Measurements from ENCODE around the gene RFX2. TPM values are rescaled to one million over a fixed set of nuclear protein-coding genes. Genes with fewer than 3 reads are reported as not detected.

Gene RFX2
- total RNA-seq, 1 experiment from 2014 or later: 13.7 TPM

GRCh38 chr19:6105444-6105843 lies 4.9 kb downstream of the RFX2 start:
- CTCF ChIA-PET: interaction anchor here (0.8 kb wide), 1 partner anchor 21 kb away, joined by 3 read pairs; no protein-coding TSS in a partner anchor
- no peak for TF ChIP-seq CTCF (IDR thresholded peaks at IDR 0.05; ENCODE audit: unreplicated experiment)
- Mint-ChIP-seq H3K27me3 (ENCODE audit: unreplicated experiment) (no peaks in the 10 kb centered on the region), H3K36me3 (ENCODE audit: insufficient read depth, unreplicated experiment) (peaks cover 19% of the 10 kb centered on the region), H3K27ac (ENCODE audit: unreplicated experiment) (no peak overlapping the region), H3K4me1 (ENCODE audit: low read depth, unreplicated experiment) (peaks cover 29% of the 10 kb centered on the region), H3K9me3 (ENCODE audit: low read depth, unreplicated experiment) (no peaks in the 10 kb centered on the region), H3K4me3 (ENCODE audit: low read depth, unreplicated experiment) (no peak overlapping the region)
- no peak for DNase-seq
- BruUV-seq (replicated peaks): no TSS peak
- intact Hi-C loops (cut with micrococcal nuclease; ENCODE audit: unreplicated experiment): no loop called here

GRCh38 chr19:6103894-6104293 lies 6.4 kb downstream of the RFX2 start:
- Mint-ChIP-seq H3K27ac (ENCODE audit: unreplicated experiment) (no peak overlapping the region), H3K9me3 (ENCODE audit: low read depth, unreplicated experiment) (no peaks in the 10 kb centered on the region), H3K36me3 (ENCODE audit: insufficient read depth, unreplicated experiment) (peaks cover 5% of the 10 kb centered on the region), H3K27me3 (ENCODE audit: unreplicated experiment) (no peaks in the 10 kb centered on the region), H3K4me3 (ENCODE audit: low read depth, unreplicated experiment) (no peak overlapping the region), H3K4me1 (ENCODE audit: low read depth, unreplicated experiment) (peaks cover 26% of the 10 kb centered on the region)
- intact Hi-C loops (cut with micrococcal nuclease; ENCODE audit: unreplicated experiment): no loop called here
- CTCF ChIA-PET: no interaction called here
- DNase-seq: no peak
- no peak for TF ChIP-seq CTCF (IDR thresholded peaks at IDR 0.05; ENCODE audit: unreplicated experiment)
- BruUV-seq (replicated peaks): no TSS peak

GRCh38 chr19:6103217-6103644 lies 7.1 kb downstream of the RFX2 start:
- H3K4me3 Mint-ChIP-seq (ENCODE audit: low read depth, unreplicated experiment): no peak overlapping the region
- no peak overlapping the region for H3K27ac Mint-ChIP-seq (ENCODE audit: unreplicated experiment)
- intact Hi-C loops (cut with micrococcal nuclease; ENCODE audit: unreplicated experiment): no loop called here
- no peak for DNase-seq
- H3K27me3 Mint-ChIP-seq (ENCODE audit: unreplicated experiment): no peaks in the 10 kb centered on the region
- no peak for TF ChIP-seq CTCF (IDR thresholded peaks at IDR 0.05; ENCODE audit: unreplicated experiment)
- H3K4me1 Mint-ChIP-seq (ENCODE audit: low read depth, unreplicated experiment): peaks cover 20% of the 10 kb centered on the region
- CTCF ChIA-PET: no interaction called here
- no peaks in the 10 kb centered on the region for H3K36me3 Mint-ChIP-seq (ENCODE audit: insufficient read depth, unreplicated experiment)
- H3K9me3 Mint-ChIP-seq (ENCODE audit: low read depth, unreplicated experiment): no peaks in the 10 kb centered on the region
- BruUV-seq (replicated peaks): no TSS peak

GRCh38 chr19:6101991-6102390 lies 8.3 kb downstream of the RFX2 start:
- BruUV-seq (replicated peaks): no TSS peak
- H3K4me1 Mint-ChIP-seq (ENCODE audit: low read depth, unreplicated experiment): peaks cover 17% of the 10 kb centered on the region
- no peak for TF ChIP-seq CTCF (IDR thresholded peaks at IDR 0.05; ENCODE audit: unreplicated experiment)
- no peaks in the 10 kb centered on the region for H3K27me3 Mint-ChIP-seq (ENCODE audit: unreplicated experiment)
- H3K27ac Mint-ChIP-seq (ENCODE audit: unreplicated experiment): no peak overlapping the region
- H3K4me3 Mint-ChIP-seq (ENCODE audit: low read depth, unreplicated experiment): no peak overlapping the region
- no peaks in the 10 kb centered on the region for H3K9me3 Mint-ChIP-seq (ENCODE audit: low read depth, unreplicated experiment)
- CTCF ChIA-PET: no interaction called here
- no peak for DNase-seq
- H3K36me3 Mint-ChIP-seq (ENCODE audit: insufficient read depth, unreplicated experiment): no peaks in the 10 kb centered on the region
- intact Hi-C loops (cut with micrococcal nuclease; ENCODE audit: unreplicated experiment): no loop called here

All from Calu3 (cell line).